H1 (cell line): ENCODE measurements around the gene PRICKLE2. TPM values are rescaled to one million over a fixed set of nuclear protein-coding genes. Genes with fewer than 3 reads are reported as not detected.

Source experiments
- CTCF ChIA-PET: fragments of 300-600 bp; sonication (Branson Sonifier 250); formaldehyde crosslinking; loops from one replicate; lab custom pipeline; 2021; ENCODE audit not compliant: partially characterized antibody; lab: Charles Lee
- POLR2A ChIA-PET: fragments of 300-600 bp; sonication (Branson Sonifier 250); formaldehyde crosslinking; loops from one replicate; lab custom pipeline; 2021; ENCODE audit warnings: inconsistent platforms; ENCODE audit not compliant: partially characterized antibody; lab: Charles Lee
- DNase-seq, 2 experiments: peaks; one replicate each; pipeline versions ENCODE4 v3.0.0 to v3.0.0-alpha.2; 2010 to 2022; ENCODE audit warnings: low spot score in 2 of 2, low read depth in 1 of 2, mixed read lengths in 1 of 2
- FAIRE-seq: peaks from 2 replicates; lab custom pipeline; 2011; peaks lifted over from hg19 to GRCh38; lab: Jason Lieb, UNC
- H2AFZ ChIP-seq: 2 replicates; pipeline ENCODE4 v1.8.1; 2012; ENCODE audit warnings: low read length, inconsistent platforms
- H2AK5ac ChIP-seq: 2 replicates; pipeline ENCODE4 v1.6.1; 2013; ENCODE audit warnings: low read depth, low read length
- H2BK120ac ChIP-seq: replicated peaks from 2 replicates; pipeline ENCODE3; 2013; ENCODE audit warnings: low read depth, low read length, inconsistent platforms
- H2BK12ac ChIP-seq: 2 replicates; pipeline ENCODE4 v1.6.1; 2013; ENCODE audit warnings: low read depth, low read length
- H2BK15ac ChIP-seq: 2 replicates; pipeline ENCODE4 v1.6.1; 2013; ENCODE audit warnings: low read length
- H2BK20ac ChIP-seq: 2 replicates; pipeline ENCODE4 v1.6.1; 2013; ENCODE audit warnings: low read length
- H2BK5ac ChIP-seq: 2 replicates; pipeline ENCODE4 v1.6.1; 2013; ENCODE audit warnings: low read depth, low read length
- H3K14ac ChIP-seq: 2 replicates; pipeline ENCODE4 v1.6.1; 2013; ENCODE audit warnings: inconsistent platforms; ENCODE audit not compliant: insufficient read length
- H3K18ac ChIP-seq: 2 replicates; pipeline ENCODE4 v1.6.1; 2013; ENCODE audit warnings: low read length; ENCODE audit errors: extremely low read depth
- H3K23ac ChIP-seq: 2 replicates; pipeline ENCODE4 v1.6.1; 2013; ENCODE audit warnings: inconsistent platforms; ENCODE audit not compliant: insufficient read length
- H3K23me2 ChIP-seq: 2 replicates; pipeline ENCODE4 v1.6.1; 2013; ENCODE audit warnings: low read depth, low read length
- H3K27ac ChIP-seq: 2 replicates; pipeline ENCODE4 v1.6.1; 2011; ENCODE audit warnings: low read depth, low read length, inconsistent platforms
- H3K27me3 ChIP-seq, 4 experiments: replicated peaks in 1 of 4; 1 replicate in 1 of 4; 2 replicates in 3 of 4; pipeline versions ENCODE4 v1.6.1 to v1.8.1; 2011 to 2013; ENCODE audit warnings: low read length in 3 of 4, mild to moderate bottlenecking in 3 of 4, inconsistent platforms in 2 of 4, mixed read lengths in 2 of 4, moderate library complexity in 1 of 4; ENCODE audit not compliant: control insufficient read depth in 3 of 4, insufficient read depth in 3 of 4; ENCODE audit errors: extremely low read depth in 1 of 4
- H3K36me3 ChIP-seq, 4 experiments: 2 replicates each; pipeline versions ENCODE4 v1.6.1 to v1.8.1; 2011 to 2013; ENCODE audit warnings: mild to moderate bottlenecking in 4 of 4, low read length in 3 of 4, moderate library complexity in 2 of 4, control low read depth in 1 of 4, inconsistent platforms in 1 of 4; ENCODE audit not compliant: insufficient read depth in 4 of 4, control insufficient read depth in 2 of 4
- H3K4ac ChIP-seq: replicated peaks from 2 replicates; pipeline ENCODE3; 2013; ENCODE audit warnings: low read length, low read depth, mixed read lengths, inconsistent platforms; ENCODE audit not compliant: insufficient read length
- H3K4me1 ChIP-seq, 4 experiments: replicated peaks in 1 of 4; 1 replicate in 1 of 4; 2 replicates in 3 of 4; pipeline versions ENCODE4 v1.6.1 to v1.8.1; 2011 to 2013; ENCODE audit warnings: low read length in 3 of 4, inconsistent platforms in 2 of 4, mixed read lengths in 1 of 4; ENCODE audit not compliant: insufficient read depth in 4 of 4, control insufficient read depth in 3 of 4
- H3K4me2 ChIP-seq, 2 experiments: 2 replicates each; pipeline versions ENCODE4 v1.6.1 to v1.8.1; 2011 to 2013; ENCODE audit warnings: low read depth in 2 of 2, low read length in 2 of 2, control low read depth in 1 of 2, inconsistent platforms in 1 of 2, mild to moderate bottlenecking in 1 of 2; ENCODE audit not compliant: insufficient read depth in 1 of 2
- H3K4me3 ChIP-seq, 4 experiments: fragments of 200-600, 300-600 bp in 1 of 4; sonication (generic), shearing (Covaris generic), sonication (Bioruptor Twin) in 1 of 4; 2 replicates each; pipeline versions ENCODE4 v1.5.1 to v1.8.1; 2011 to 2016; ENCODE audit warnings: low read length in 4 of 4, low read depth in 3 of 4, control low read depth in 2 of 4, inconsistent platforms in 2 of 4, mild to moderate bottlenecking in 2 of 4, mixed read lengths in 1 of 4, moderate library complexity in 1 of 4; ENCODE audit not compliant: insufficient read depth in 2 of 4; ENCODE audit errors: extremely low read depth in 1 of 4
- H3K56ac ChIP-seq: replicated peaks from 2 replicates; pipeline ENCODE3; 2013; ENCODE audit warnings: low read depth, mild to moderate bottlenecking, mixed read lengths, low read length, inconsistent platforms; ENCODE audit not compliant: insufficient read length
- H3K79me1 ChIP-seq: 2 replicates; pipeline ENCODE4 v1.6.1; 2013; ENCODE audit warnings: low read depth, low read length, control low read depth
- H3K79me2 ChIP-seq, 2 experiments: 2 replicates each; pipeline versions ENCODE4 v1.6.1 to v1.8.1; 2012 to 2013; ENCODE audit warnings: low read length in 2 of 2, mild to moderate bottlenecking in 2 of 2, inconsistent platforms in 1 of 2; ENCODE audit not compliant: insufficient read depth in 2 of 2, control insufficient read depth in 1 of 2
- H3K9ac ChIP-seq, 4 experiments: replicated peaks in 1 of 4; 1 replicate in 1 of 4; 2 replicates in 3 of 4; pipeline versions ENCODE4 v1.6.1 to v1.8.1; 2011 to 2013; ENCODE audit warnings: low read depth in 3 of 4, low read length in 3 of 4, control low read depth in 2 of 4, mild to moderate bottlenecking in 2 of 4, moderate library complexity in 2 of 4, inconsistent platforms in 1 of 4; ENCODE audit errors: extremely low read depth in 1 of 4
- H3K9me3 ChIP-seq, 2 experiments: 2 replicates each; pipeline versions ENCODE4 v1.6.1 to v1.8.1; 2012 to 2013; ENCODE audit warnings: mild to moderate bottlenecking in 2 of 2, moderate library complexity in 2 of 2, control low read depth in 1 of 2, inconsistent platforms in 1 of 2, low read depth in 1 of 2, low read length in 1 of 2, mixed read lengths in 1 of 2; ENCODE audit not compliant: insufficient read depth in 2 of 2
- H4K20me1 ChIP-seq, 2 experiments: replicated peaks in 1 of 2; 2 replicates each; pipeline versions ENCODE3 to v1.8.1; 2011 to 2013; ENCODE audit warnings: inconsistent platforms in 2 of 2, low read length in 2 of 2, mild to moderate bottlenecking in 1 of 2; ENCODE audit not compliant: insufficient read depth in 2 of 2, control insufficient read depth in 1 of 2
- H4K5ac ChIP-seq: 2 replicates; pipeline ENCODE4 v1.6.1; 2013; ENCODE audit warnings: low read length, low read depth, mixed read lengths, inconsistent platforms; ENCODE audit not compliant: insufficient read length
- H4K8ac ChIP-seq: 2 replicates; pipeline ENCODE4 v1.8.0; 2013; ENCODE audit warnings: mild to moderate bottlenecking, moderate library complexity, low read length, inconsistent platforms; ENCODE audit not compliant: insufficient read depth; ENCODE audit errors: extremely low read depth
- H4K91ac ChIP-seq: replicated peaks from 2 replicates; pipeline ENCODE3; 2013; ENCODE audit warnings: low read length, mixed read lengths, inconsistent platforms; ENCODE audit not compliant: insufficient read length
- ATF3 ChIP-seq: IDR thresholded peaks from 2 replicates; pipeline ENCODE4 v1.6.1; 2011; ENCODE audit warnings: low read depth, mild to moderate bottlenecking, low read length; ENCODE audit not compliant: insufficient read depth
- BCL11A ChIP-seq, 2 experiments: IDR thresholded peaks; one replicate each; pipeline ENCODE4 v1.6.1; 2011; ENCODE audit warnings: low read depth in 2 of 2, low read length in 2 of 2, mild to moderate bottlenecking in 2 of 2
- CREB1 ChIP-seq: IDR thresholded peaks from 2 replicates; pipeline ENCODE4 v1.6.1; 2012; ENCODE audit warnings: inconsistent platforms
- JUND ChIP-seq: IDR thresholded peaks from 2 replicates; pipeline ENCODE4 v1.6.1; 2011; ENCODE audit warnings: mild to moderate bottlenecking, improper control_type of control experiment, low read length
- KDM1A ChIP-seq: fragments of 200-600, 300-600 bp; sonication (generic); IDR thresholded peaks from 2 replicates; pipeline ENCODE4 v1.7.1; 2016; ENCODE audit warnings: mild to moderate bottlenecking, low read length, borderline replicate concordance
- KDM5A ChIP-seq: fragments of 200-600 bp; IDR thresholded peaks from 2 replicates; pipeline ENCODE4 v1.7.1; 2012; ENCODE audit warnings: mild to moderate bottlenecking, low read length, inconsistent platforms, mixed read lengths
- MAFK ChIP-seq: IDR thresholded peaks from 2 replicates; pipeline ENCODE4 v1.6.1; 2012; ENCODE audit warnings: low read depth, mild to moderate bottlenecking, improper control_type of control experiment, low read length
- NRF1 ChIP-seq: IDR thresholded peaks from 2 replicates; pipeline ENCODE4 v1.6.1; 2011; ENCODE audit warnings: mild to moderate bottlenecking, low read depth, low read length, improper control_type of control experiment
- PHF8 ChIP-seq: fragments of 200-600 bp; sonication (generic); conservative IDR thresholded peaks from 2 replicates; pipeline ENCODE4 v1.7.1; 2012; ENCODE audit warnings: low read depth, mild to moderate bottlenecking, inconsistent platforms, low read length, moderate library complexity
- POLR2AphosphoS5 ChIP-seq: IDR thresholded peaks from 2 replicates; pipeline ENCODE4 v1.6.1; 2011; ENCODE audit warnings: low read depth, low read length
- RBBP5 ChIP-seq: IDR thresholded peaks from 2 replicates; pipeline ENCODE4 v1.7.1; 2012; ENCODE audit warnings: low read depth, mild to moderate bottlenecking, inconsistent platforms, low read length, moderate library complexity, borderline replicate concordance
- TCF12 ChIP-seq: IDR thresholded peaks from 2 replicates; pipeline ENCODE4 v1.6.1; 2011; ENCODE audit warnings: low read depth, mild to moderate bottlenecking, low read length
- TEAD4 ChIP-seq: IDR thresholded peaks from 2 replicates; pipeline ENCODE4 v1.6.1; 2012; ENCODE audit warnings: low read depth, low read length, inconsistent platforms, mixed read lengths
- YY1 ChIP-seq: IDR thresholded peaks from 2 replicates; pipeline ENCODE4 v1.6.1; 2011; ENCODE audit warnings: low read depth, mild to moderate bottlenecking, low read length
- WGBS, 2 experiments: shearing (Covaris generic) in 1 of 2; methylation state at CpG; one replicate each; pipeline versions ENCODE4 v1.1.6 to v1.1.7; 2013 to 2015; ENCODE audit warnings: low lambda C conversion rate in 2 of 2, mixed read lengths in 2 of 2, inconsistent platforms in 1 of 2, low coverage in 1 of 2, missing lambda C conversion rate in 1 of 2; ENCODE audit not compliant: insufficient replicate concordance in 2 of 2, insufficient coverage in 1 of 2, insufficient read length in 1 of 2; ENCODE audit errors: extremely low coverage in 1 of 2, missing lambda C conversion rate in 1 of 2; 5-methylcytosine and 5-hydroxymethylcytosine counted together
- polyA plus RNA-seq, 7 experiments: library from polyadenylated mRNA; depleted of rRNA in 3 of 7; stranded (reverse) in 5 of 7; unstranded in 2 of 7; fragments of >200 nt in 5 of 7; fragments of 200-250 nt in 2 of 7; gene quantifications; 1 replicate in 5 of 7; 2 replicates in 1 of 7; 4 replicates in 1 of 7; pipeline versions ENCODE4 v1.2.1 to v1.2.3, GENCODE V29; 2011 to 2013; ENCODE audit warnings: missing spikeins in 2 of 7, mixed read lengths in 2 of 7
- total RNA-seq: library from RNA; stranded (reverse); fragmentation: NEBNext Ultra II Directional; extraction: Animal tissue kit (Norgen Biotek cat#: 25700); gene quantifications from 2 replicates; pipeline ENCODE4 v1.2.1, GENCODE V29; 2021

Gene PRICKLE2
- total and polyA plus RNA-seq, 2 of the 8 experiments (the other 6 are each of a cell fraction or from before 2014, with no cell fraction given), result 2.9 to 8.0 TPM

- H3K4ac ChIP-seq, result no peak overlapping the region
- peaks cover 4 to 16% (median 14%) of the 10 kb centered on the region in 4 experiments; a peak in 4 of 7 replicates for H3K4me1 ChIP-seq
- no peaks in the 10 kb centered on the region for H4K20me1 ChIP-seq
- peaks cover 0 to 7% of the 10 kb centered on the region in 2 experiments; a peak in 1 of 4 replicates for H3K9me3 ChIP-seq
- H3K14ac ChIP-seq, result no peak overlapping the region
- no peak overlapping the region for H2BK20ac ChIP-seq
- 89% methylated on average over 2 of the region's 2 CpGs; no CpG with 5 or more reads in 1 of the 2 experiments for WGBS, 2 experiments
- no peak overlapping the region for H3K18ac ChIP-seq
- no peaks in the 10 kb centered on the region; a peak in 1 of 8 replicates for H3K36me3 ChIP-seq
- H4K5ac ChIP-seq, result no peak overlapping the region
- H3K79me2 ChIP-seq, result no peaks in the 10 kb centered on the region
- ChIA-PET POLR2A (interaction anchor here (1.6 kb wide), 1 partner anchor 10 kb away, joined by 3 read pairs; no protein-coding TSS in a partner anchor), CTCF (interaction anchor here (0.9 to 1.2 kb wide), 6 partner anchors 15 to 373 kb away, joined by 3 to 4 read pairs (median 3); no protein-coding TSS in a partner anchor)
- no peaks in the 10 kb centered on the region for H3K79me1 ChIP-seq
- H3K9ac ChIP-seq, result no peak overlapping the region
- H2AK5ac ChIP-seq, result no peak overlapping the region
- no peak overlapping the region for H2BK5ac ChIP-seq
- H3K23ac ChIP-seq, result no peak overlapping the region
- FAIRE-seq (no peak), DNase-seq (no peak)
- no peak overlapping the region for H3K4me3 ChIP-seq
- no peak overlapping the region for H2AFZ ChIP-seq
- H4K8ac ChIP-seq, result no peak overlapping the region
- no peaks in the 10 kb centered on the region for H3K27me3 ChIP-seq
- no peak overlapping the region for H2BK12ac ChIP-seq
- no peaks in the 10 kb centered on the region; the same call in 1 of the 2 replicates for H3K23me2 ChIP-seq
- H2BK15ac ChIP-seq, result no peak overlapping the region
- no peak overlapping the region for H4K91ac ChIP-seq
- H3K4me2 ChIP-seq, result no peak overlapping the region
- no peak overlapping the region for H3K27ac ChIP-seq
- H2BK120ac ChIP-seq, result no peak overlapping the region
- H3K56ac ChIP-seq, result no peak overlapping the region
- TF ChIP-seq CREB1 (no peak), NRF1 (no peak), KDM5A (no peak), ATF3 (no peak), RBBP5 (no peak), POLR2AphosphoS5 (no peak), KDM1A (no peak), TCF12 (no peak), MAFK (no peak), YY1 (no peak), PHF8 (no peak), JUND (no peak), TEAD4 (no peak), BCL11A (IDR thresholded peaks at IDR 0.05; ENCODE audit: low read depth in 2 of 2, low read length in 2 of 2) (no peak)
Observed at GRCh38 chr3:64111083-64111482, 114.2 kb downstream of the PRICKLE2 start.
